A204.1 (cell line): ENCODE data around the gene C2.
"Not testable (repeated sequence)": the region's sequence is repeated elsewhere in the genome, so short reads cannot be mapped to it uniquely, and the experiment has no call there.

Experiments
- FAIRE-seq: peaks from 2 replicates; lab custom pipeline; 2012; peaks lifted over from hg19 to GRCh38; lab: Jason Lieb, UNC

Gene C2

GRCh38 chr6:31958741-31959739 is 31.5 kb downstream of the C2 start, which contains the start of the genes NELFE and SKIC2:
Gene NELFE (minus strand): TSS chr6:31958971. CDS start chr6:31958446, 525 bp downstream.
Gene SKIC2 (plus strand): TSS chr6:31959175. CDS start chr6:31959193, 18 bp downstream.
- FAIRE-seq = peak; percentile 90

GRCh38 chr6:31961616-31962015 is 34.1 kb downstream of the C2 start:
- no peak for FAIRE-seq

GRCh38 chr6:31963921-31964320 is 36.4 kb downstream of the C2 start:
- no peak for FAIRE-seq

GRCh38 chr6:31965700-31966099 is 38.2 kb downstream of the C2 start:
- no peak for FAIRE-seq

- FAIRE-seq = no peak
These were observed 39.0 kb downstream of the C2 start for GRCh38 chr6:31966506-31966905.

GRCh38 chr6:31966997-31967925 is 39.7 kb downstream of the C2 start:
- no peak for FAIRE-seq

- FAIRE-seq = no peak
These were observed 40.4 kb downstream of the C2 start for GRCh38 chr6:31967926-31968320.

- FAIRE-seq = no peak
These were observed 40.8 kb downstream of the C2 start for GRCh38 chr6:31968326-31968725.

GRCh38 chr6:31968791-31969711 is 41.5 kb downstream of the C2 start:
- FAIRE-seq = no peak

- no peak for FAIRE-seq
These were observed 42.4 kb downstream of the C2 start for GRCh38 chr6:31969712-31970603.

GRCh38 chr6:31970604-31971271 is 43.2 kb downstream of the C2 start:
- no peak for FAIRE-seq

GRCh38 chr6:31971279-31971992 is 43.9 kb downstream of the C2 start:
- no peak for FAIRE-seq

GRCh38 chr6:31971993-31972708 is 44.6 kb downstream of the C2 start, which contains the start of gene DXO:
Gene DXO (minus strand): TSS chr6:31972138. CDS start chr6:31971675, 463 bp downstream.
- peak; percentile 79 for FAIRE-seq

- FAIRE-seq = no peak
These were observed 45.3 kb downstream of the C2 start for GRCh38 chr6:31972709-31973350.

- not testable (repeated sequence) for FAIRE-seq
These were observed 48.5 kb downstream of the C2 start for GRCh38 chr6:31976065-31976464.

- no peak for FAIRE-seq
These were observed 50.4 kb downstream of the C2 start for GRCh38 chr6:31977816-31978431.

- no peak for FAIRE-seq
These were observed 51.3 kb downstream of the C2 start for GRCh38 chr6:31978831-31979230.
